SJSA1 (cell line): Measurements from ENCODE around the gene HIRIP3. TPM values are rescaled to one million over a fixed set of nuclear protein-coding genes. Genes with fewer than 3 reads are reported as not detected.
"Not testable (repeated sequence)": the region's sequence is repeated elsewhere in the genome, so short reads cannot be mapped to it uniquely, and the experiment has no call there.

ENCODE experiments used
- DNase-seq, 2 experiments: peaks; one replicate each; pipeline ENCODE4 v3.0.0-alpha.2; 2015 to 2020; ENCODE audit warnings: low spot score in 2 of 2, low read depth in 1 of 2
- H3K27ac ChIP-seq: fragments of 250-450 bp; sonication (Bioruptor Pico); 2 replicates; pipeline ENCODE4 v1.5.1; 2020; ENCODE audit warnings: mild to moderate bottlenecking, moderate library complexity
- H3K27me3 ChIP-seq: fragments of 250-450 bp; sonication (Bioruptor Pico); replicated peaks from 2 replicates; pipeline ENCODE4 v1.5.1; 2020; ENCODE audit warnings: mild to moderate bottlenecking, moderate library complexity
- H3K36me3 ChIP-seq: fragments of 250-450 bp; sonication (Bioruptor Pico); 2 replicates; pipeline ENCODE4 v1.5.1; 2020; ENCODE audit warnings: mild to moderate bottlenecking
- H3K4me1 ChIP-seq: fragments of 250-450 bp; sonication (Bioruptor Pico); replicated peaks from 2 replicates; pipeline ENCODE4 v1.6.1; 2021; ENCODE audit warnings: mild to moderate bottlenecking
- H3K4me3 ChIP-seq: fragments of 250-450 bp; sonication (Bioruptor Pico); 2 replicates; pipeline ENCODE4 v1.5.1; 2020; ENCODE audit warnings: mild to moderate bottlenecking
- H3K9me3 ChIP-seq: fragments of 250-450 bp; sonication (Bioruptor Pico); replicated peaks from 2 replicates; pipeline ENCODE4 v1.5.1; 2020; ENCODE audit warnings: mild to moderate bottlenecking
- total RNA-seq: library from RNA; depleted of rRNA; stranded (reverse); fragments of >200 nt; shearing (Covaris generic); gene quantifications from 2 replicates; pipeline ENCODE4 v1.2.3, GENCODE V29; 2014; rRNA removed

Gene HIRIP3
- total RNA-seq, 1 experiment from 2014 or later = 20.3 TPM

- Histone ChIP-seq H3K27me3 (no peaks in the 10 kb centered on the region), H3K27ac (no peak overlapping the region), H3K4me1 (peaks cover 14% of the 10 kb centered on the region), H3K4me3 (peak overlapping the region; percentile 53), H3K36me3 (no peaks in the 10 kb centered on the region), H3K9me3 (no peaks in the 10 kb centered on the region)
- DNase-seq = no peak
Measured at GRCh38 chr16:29961127-29961478, 34.3 kb downstream of the HIRIP3 start.

GRCh38 chr16:29959821-29960220 is 35.6 kb downstream of the HIRIP3 start:
- H3K4me1 ChIP-seq = peaks cover 14% of the 10 kb centered on the region
- H3K9me3 ChIP-seq, H3K4me3 ChIP-seq, DNase-seq, H3K27ac ChIP-seq, H3K27me3 ChIP-seq, H3K36me3 ChIP-seq: not testable (repeated sequence)

GRCh38 chr16:29959293-29959692 is 36.1 kb downstream of the HIRIP3 start:
- H3K27me3 ChIP-seq = no peaks in the 10 kb centered on the region
- H3K27ac ChIP-seq = no peak overlapping the region
- H3K4me3 ChIP-seq = no peak overlapping the region
- H3K36me3 ChIP-seq = no peaks in the 10 kb centered on the region
- no peak for DNase-seq
- peaks cover 14% of the 10 kb centered on the region for H3K4me1 ChIP-seq
- H3K9me3 ChIP-seq = no peaks in the 10 kb centered on the region

GRCh38 chr16:29958756-29959155 is 36.7 kb downstream of the HIRIP3 start:
- DNase-seq = no peak
- Histone ChIP-seq H3K27ac (no peak overlapping the region), H3K9me3 (no peaks in the 10 kb centered on the region), H3K36me3 (no peaks in the 10 kb centered on the region), H3K4me1 (peaks cover 14% of the 10 kb centered on the region), H3K27me3 (no peaks in the 10 kb centered on the region), H3K4me3 (no peak overlapping the region)

GRCh38 chr16:29951625-29952365 is 43.6 kb downstream of the HIRIP3 start:
- Histone ChIP-seq H3K9me3 (no peaks in the 10 kb centered on the region; the same call in 1 of the 2 replicates), H3K4me3 (no peak overlapping the region), H3K27ac (no peak overlapping the region), H3K36me3 (no peaks in the 10 kb centered on the region), H3K4me1 (no peaks in the 10 kb centered on the region), H3K27me3 (no peaks in the 10 kb centered on the region)
- no peak for DNase-seq

- DNase-seq = no peak
- H3K27ac ChIP-seq = no peak overlapping the region
- H3K4me3 ChIP-seq = no peak overlapping the region
- no peaks in the 10 kb centered on the region; the same call in 1 of the 2 replicates for H3K9me3 ChIP-seq
- H3K27me3 ChIP-seq = no peaks in the 10 kb centered on the region
- no peaks in the 10 kb centered on the region for H3K4me1 ChIP-seq
- H3K36me3 ChIP-seq = no peaks in the 10 kb centered on the region
Measured at GRCh38 chr16:29950806-29951461, 44.5 kb downstream of the HIRIP3 start.

GRCh38 chr16:29947897-29948296 is 47.5 kb downstream of the HIRIP3 start:
- H3K36me3 ChIP-seq = no peaks in the 10 kb centered on the region
- no peaks in the 10 kb centered on the region; the same call in 1 of the 2 replicates for H3K9me3 ChIP-seq
- H3K27ac ChIP-seq = no peak overlapping the region
- no peaks in the 10 kb centered on the region for H3K27me3 ChIP-seq
- peaks cover 22% of the 10 kb centered on the region for H3K4me1 ChIP-seq
- no peak for DNase-seq
- no peak overlapping the region for H3K4me3 ChIP-seq

GRCh38 chr16:29943846-29944799 is 51.3 kb downstream of the HIRIP3 start:
- H3K4me1 ChIP-seq = peaks cover 22% of the 10 kb centered on the region
- H3K27ac ChIP-seq = peak overlapping the region; percentile 76
- peak; percentile 93 to 97 for DNase-seq
- no peaks in the 10 kb centered on the region for H3K36me3 ChIP-seq
- no peak overlapping the region for H3K4me3 ChIP-seq
- H3K27me3 ChIP-seq = no peaks in the 10 kb centered on the region
- H3K9me3 ChIP-seq = peaks cover 3% of the 10 kb centered on the region; the same call in 1 of the 2 replicates

Other genes starting within 250 kb of the HIRIP3 start
- gene C16orf54, start 249.6 kb downstream of the HIRIP3 start, total RNA-seq = not detected in 2 replicates
- gene ZG16, start 217.4 kb downstream of the HIRIP3 start, total RNA-seq = not detected in 2 replicates
- 95.3 and 137 TPM in 2 replicates for gene KIF22, start 204.9 kb downstream of the HIRIP3 start, total RNA-seq
- 237 and 331 TPM in 2 replicates for gene MAZ, start 189.1 kb downstream of the HIRIP3 start, total RNA-seq
- 0.11 TPM in 1 of 2 replicates, not detected in the other for gene PRRT2, start 183.4 kb downstream of the HIRIP3 start, total RNA-seq
- gene PAGR1, start 179.5 kb downstream of the HIRIP3 start, total RNA-seq = 39.3 and 66.0 TPM in 2 replicates
- 138 and 149 TPM in 2 replicates for gene MVP, start 175.2 kb downstream of the HIRIP3 start, total RNA-seq
- 59.9 and 71.6 TPM in 2 replicates for gene CDIPT, start 132.4 kb downstream of the HIRIP3 start, total RNA-seq
- 13.2 and 13.8 TPM in 2 replicates for gene SEZ6L2, start 96.1 kb downstream of the HIRIP3 start, total RNA-seq
- 3.7 and 8.8 TPM in 2 replicates for gene ASPHD1, start 95.1 kb downstream of the HIRIP3 start, total RNA-seq
- gene KCTD13, start 69.4 kb downstream of the HIRIP3 start, total RNA-seq = 10.2 and 43.8 TPM in 2 replicates
- gene TMEM219, start 33.5 kb downstream of the HIRIP3 start, total RNA-seq = 86.2 and 143 TPM in 2 replicates
- 55.7 and 65.8 TPM in 2 replicates for gene TAOK2, start 21.7 kb downstream of the HIRIP3 start, total RNA-seq
- gene INO80E, start 624 bp upstream of the HIRIP3 start, total RNA-seq = 92.7 and 93.4 TPM in 2 replicates
- not detected in 2 replicates for gene DOC2A, start 15.4 kb upstream of the HIRIP3 start, total RNA-seq
- not detected in 2 replicates for gene C16orf92, start 27.6 kb upstream of the HIRIP3 start, total RNA-seq
- gene TLCD3B, start 35.7 kb upstream of the HIRIP3 start, total RNA-seq = 0.55 and 3.1 TPM in 2 replicates
- gene ALDOA, start 70.1 kb upstream of the HIRIP3 start, total RNA-seq = 758 and 762 TPM in 2 replicates
- gene PPP4C, start 80.4 kb upstream of the HIRIP3 start, total RNA-seq = 100 and 134 TPM in 2 replicates
- not detected in 2 replicates for gene TBX6, start 96.3 kb upstream of the HIRIP3 start, total RNA-seq
- gene YPEL3, start 100.6 kb upstream of the HIRIP3 start, total RNA-seq = 3.1 and 4.8 TPM in 2 replicates
- gene GDPD3, start 117.9 kb upstream of the HIRIP3 start, total RNA-seq = 0.50 TPM in 1 of 2 replicates, not detected in the other
- 18.6 and 23.3 TPM in 2 replicates for gene MAPK3, start 127.6 kb upstream of the HIRIP3 start, total RNA-seq
- 4.3 and 4.5 TPM in 2 replicates for gene CORO1A, start 188.0 kb upstream of the HIRIP3 start, total RNA-seq
- gene BOLA2B, start 198.0 kb upstream of the HIRIP3 start, total RNA-seq = 156 and 420 TPM in 2 replicates
- gene SLX1A, start 198.3 kb upstream of the HIRIP3 start, total RNA-seq = 14.3 and 43.6 TPM in 2 replicates
- gene SULT1A3, start 203.6 kb upstream of the HIRIP3 start, total RNA-seq = 3.6 and 5.8 TPM in 2 replicates